Neural progenitor cell (in vitro differentiated cells): Measurements from ENCODE around the gene GOLGA1. TPM values are rescaled to one million over a fixed set of nuclear protein-coding genes. Genes with fewer than 3 reads are reported as not detected.

Experiments used
- DNase-seq: peaks from one replicate; pipeline ENCODE4 v3.0.0-alpha.2; 2016; ENCODE audit warnings: low spot score
- H2AFZ ChIP-seq: fragments of 200-600 bp; sonication (generic); replicated peaks from 2 replicates; pipeline ENCODE4 v1.6.1; 2016; ENCODE audit warnings: antibody characterized with exemption
- H3F3A ChIP-seq: fragments of 200-600 bp; sonication (generic); 2 replicates; pipeline ENCODE4 v1.6.1; 2016; ENCODE audit warnings: antibody characterized with exemption, low read depth
- H3K27ac ChIP-seq: fragments of 200-600 bp; sonication (generic); 2 replicates; pipeline ENCODE4 v1.5.1; 2016; ENCODE audit warnings: mild to moderate bottlenecking
- H3K27me3 ChIP-seq: fragments of 200-600 bp; sonication (generic); 2 replicates; pipeline ENCODE4 v1.6.1; 2016; ENCODE audit warnings: mild to moderate bottlenecking, moderate library complexity
- H3K36me3 ChIP-seq: fragments of 200-600 bp; sonication (generic); 2 replicates; pipeline ENCODE4 v1.5.1; 2016
- H3K4me1 ChIP-seq: fragments of 200-600 bp; sonication (generic); 2 replicates; pipeline ENCODE4 v1.6.1; 2016; ENCODE audit warnings: mixed run types
- H3K4me2 ChIP-seq: fragments of 200-600 bp; sonication (generic); 2 replicates; pipeline ENCODE4 v1.6.1; 2016
- H3K4me3 ChIP-seq: fragments of 200-600 bp; sonication (generic); 2 replicates; pipeline ENCODE4 v1.5.1; 2016
- H3K79me2 ChIP-seq: fragments of 200-600 bp; sonication (generic); 2 replicates; pipeline ENCODE4 v1.6.1; 2016; ENCODE audit warnings: low read depth
- H3K9ac ChIP-seq: fragments of 200-600 bp; sonication (generic); 2 replicates; pipeline ENCODE4 v1.6.1; 2016
- H3K9me3 ChIP-seq: fragments of 200-600 bp; sonication (generic); 2 replicates; pipeline ENCODE4 v1.5.1; 2016; ENCODE audit warnings: low read depth
- H4K20me1 ChIP-seq: fragments of 200-600 bp; sonication (generic); 2 replicates; pipeline ENCODE4 v1.6.1; 2016; ENCODE audit warnings: low read depth
- H3K27ac Mint-ChIP-seq: 3 replicates; pipeline ENCODE4 v1.8.0; 2021; ENCODE audit warnings: mixed read lengths
- H3K27me3 Mint-ChIP-seq: 2 replicates; pipeline ENCODE4 v1.8.0; 2022; ENCODE audit warnings: low read depth, mild to moderate bottlenecking, inconsistent platforms, moderate library complexity, mixed read lengths; ENCODE audit not compliant: insufficient read depth
- H3K36me3 Mint-ChIP-seq: 3 replicates; pipeline ENCODE4 v1.8.0; 2021; ENCODE audit warnings: mixed read lengths
- H3K4me1 Mint-ChIP-seq: 3 replicates; pipeline ENCODE4 v1.8.0; 2021; ENCODE audit warnings: mixed read lengths
- H3K4me3 Mint-ChIP-seq: 3 replicates; pipeline ENCODE4 v1.8.0; 2021; ENCODE audit warnings: mild to moderate bottlenecking, moderate library complexity, mixed read lengths
- H3K9me3 Mint-ChIP-seq: 3 replicates; pipeline ENCODE4 v1.8.0; 2020; ENCODE audit warnings: mixed read lengths
- EZH2 ChIP-seq: fragments of 200-600 bp; sonication (generic); IDR thresholded peaks from 2 replicates; pipeline ENCODE4 v1.6.1; 2017; ENCODE audit warnings: antibody characterized with exemption, mild to moderate bottlenecking, moderate library complexity
- EZH2phosphoT487 ChIP-seq: fragments of 200-600 bp; sonication (generic); IDR thresholded peaks from 2 replicates; pipeline ENCODE4 v1.6.1; 2017; ENCODE audit warnings: antibody characterized with exemption
- total RNA-seq: library from RNA; depleted of rRNA; stranded (reverse); fragments of >200 nt; gene quantifications from 2 replicates; pipeline ENCODE4 v1.2.3, GENCODE V29; 2015; ENCODE audit warnings: low replicate concordance
- TF ChIP-seq, protein P1 (sequence below): fragments of 200-600 bp; sonication (generic); IDR thresholded peaks from 2 replicates; pipeline ENCODE4 v1.5.1; 2017; ENCODE audit warnings: antibody characterized with exemption, mild to moderate bottlenecking

Gene GOLGA1
- total RNA-seq, 1 donor from 2014 or later: 17.8 TPM

GRCh38 chr9:124868511-124869465, 72.1 kb downstream of the GOLGA1 start:
- Histone ChIP-seq H3K27ac (peak overlapping the region; percentile 88), H3K36me3 (no peaks in the 10 kb centered on the region)

GRCh38 chr9:124863371-124863871, 77.5 kb downstream of the GOLGA1 start:
- DNase-seq: no peak
- Mint-ChIP-seq H3K36me3 (peaks cover 6% of the 10 kb centered on the region), H3K27me3 (peaks cover 7% of the 10 kb centered on the region), H3K27ac (no peak overlapping the region), H3K4me1 (peaks cover 31% of the 10 kb centered on the region), H3K4me3 (peak overlapping the region; percentile 67), H3K9me3 (no peaks in the 10 kb centered on the region)
- Histone ChIP-seq H3K9me3 (no peaks in the 10 kb centered on the region), H3K27ac (no peak overlapping the region), H3K4me1 (peaks cover 14% of the 10 kb centered on the region), H3K9ac (no peak overlapping the region), H4K20me1 (peaks cover 32% of the 10 kb centered on the region), H3K27me3 (no peaks in the 10 kb centered on the region), H3K36me3 (no peaks in the 10 kb centered on the region), H2AFZ (no peak overlapping the region), H3F3A (peaks cover 56% of the 10 kb centered on the region), H3K4me3 (no peak overlapping the region), H3K79me2 (peaks cover 51% of the 10 kb centered on the region), H3K4me2 (no peak overlapping the region)
- TF ChIP-seq, protein P1, sequence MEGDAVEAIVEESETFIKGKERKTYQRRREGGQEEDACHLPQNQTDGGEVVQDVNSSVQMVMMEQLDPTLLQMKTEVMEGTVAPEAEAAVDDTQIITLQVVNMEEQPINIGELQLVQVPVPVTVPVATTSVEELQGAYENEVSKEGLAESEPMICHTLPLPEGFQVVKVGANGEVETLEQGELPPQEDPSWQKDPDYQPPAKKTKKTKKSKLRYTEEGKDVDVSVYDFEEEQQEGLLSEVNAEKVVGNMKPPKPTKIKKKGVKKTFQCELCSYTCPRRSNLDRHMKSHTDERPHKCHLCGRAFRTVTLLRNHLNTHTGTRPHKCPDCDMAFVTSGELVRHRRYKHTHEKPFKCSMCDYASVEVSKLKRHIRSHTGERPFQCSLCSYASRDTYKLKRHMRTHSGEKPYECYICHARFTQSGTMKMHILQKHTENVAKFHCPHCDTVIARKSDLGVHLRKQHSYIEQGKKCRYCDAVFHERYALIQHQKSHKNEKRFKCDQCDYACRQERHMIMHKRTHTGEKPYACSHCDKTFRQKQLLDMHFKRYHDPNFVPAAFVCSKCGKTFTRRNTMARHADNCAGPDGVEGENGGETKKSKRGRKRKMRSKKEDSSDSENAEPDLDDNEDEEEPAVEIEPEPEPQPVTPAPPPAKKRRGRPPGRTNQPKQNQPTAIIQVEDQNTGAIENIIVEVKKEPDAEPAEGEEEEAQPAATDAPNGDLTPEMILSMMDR: no peak
- no peak for TF ChIP-seq EZH2
- no peak for TF ChIP-seq EZH2phosphoT487

More at GRCh38 chr9:124868511-124869465, 72.1 kb downstream of the GOLGA1 start:
- Mint-ChIP-seq H3K9me3 (no peaks in the 10 kb centered on the region), H3K4me3 (peak overlapping the region; percentile 94), H3K36me3 (peaks cover 6% of the 10 kb centered on the region), H3K4me1 (peaks cover 31% of the 10 kb centered on the region), H3K27ac (no peak overlapping the region), H3K27me3 (peaks cover 6% of the 10 kb centered on the region)
- Histone ChIP-seq H2AFZ (peak overlapping the region; percentile 84), H3K9me3 (no peaks in the 10 kb centered on the region), H3K27me3 (no peaks in the 10 kb centered on the region), H3K9ac (peak overlapping the region; percentile 96), H3K4me3 (peak overlapping the region; percentile 97), H4K20me1 (peaks cover 23% of the 10 kb centered on the region), H3F3A (peaks cover 14% of the 10 kb centered on the region), H3K4me1 (peaks cover 11% of the 10 kb centered on the region), H3K79me2 (peaks cover 64% of the 10 kb centered on the region), H3K4me2 (peak overlapping the region; percentile 85)
- TF ChIP-seq EZH2phosphoT487: no peak
- TF ChIP-seq EZH2: no peak
- TF ChIP-seq, protein P1: peak; percentile 42
- peak; percentile 92 for DNase-seq

DNA sequence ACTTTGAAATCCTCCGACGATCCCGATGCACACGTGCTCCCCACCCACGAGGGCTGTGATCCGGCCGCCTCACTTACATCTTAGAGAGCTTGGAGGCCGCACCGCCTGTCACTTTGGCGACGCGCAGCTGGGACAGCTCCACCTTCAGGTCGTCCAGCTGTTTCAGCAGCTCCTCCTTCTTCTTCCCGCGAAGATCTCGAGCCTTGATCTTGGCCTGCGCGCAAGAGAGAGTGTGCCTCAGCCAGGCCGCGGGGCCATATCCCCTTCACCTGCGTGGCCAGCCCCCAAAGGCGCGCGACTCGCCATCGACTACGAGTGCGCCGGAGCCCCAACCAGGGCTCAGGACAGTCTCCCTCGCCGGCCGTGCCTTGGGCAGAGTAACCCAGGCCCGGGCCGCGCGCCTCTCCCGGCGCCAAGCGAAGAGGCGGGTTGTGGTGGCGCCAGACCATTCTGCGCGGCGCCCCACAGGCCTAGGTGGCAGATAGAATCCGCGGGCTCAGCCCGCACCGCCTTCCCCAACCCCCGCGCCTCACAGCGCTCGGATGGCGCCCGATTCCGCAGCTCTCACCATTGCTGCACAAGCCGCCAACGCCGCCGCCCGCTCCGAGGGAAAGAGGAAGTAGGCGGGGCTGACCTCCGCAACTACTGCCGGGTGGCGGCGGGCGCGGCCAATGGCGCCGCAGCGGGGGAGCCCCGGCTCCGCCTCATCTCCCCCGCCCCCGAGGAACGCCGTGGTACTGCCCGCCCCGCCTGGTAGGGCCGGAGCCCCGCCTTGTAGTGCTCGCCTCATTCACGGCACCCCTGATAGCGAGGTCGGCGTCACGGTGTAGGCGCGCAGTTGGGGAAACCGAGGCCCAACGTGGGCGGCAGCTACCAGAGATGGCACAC, 79.3 kb downstream of the GOLGA1 start, which contains the start of the genes ARPC5L and RPL35:
TSS of gene ARPC5L (plus strand) at position 789 of the 888 bp plus-strand sequence. CDS start 7,161 bp downstream, outside the sequence.
TSS of gene RPL35 (minus strand) at position 616 of the 888 bp plus-strand sequence. CDS start at position 571, 45 bp downstream.
- peak within 1 kb of the TSS; percentile 94 for H3K27ac Mint-ChIP-seq
- Histone ChIP-seq H3K4me3 (peak within 1 kb of the TSS; percentile 99), H3K79me2 (peaks cover 43% of the 10 kb centered on the region), H3K4me2 (peak within 1 kb of the TSS; percentile 98), H3K9ac (peak within 1 kb of the TSS; percentile 100), H3K27ac (peak within 1 kb of the TSS; percentile 98), H3K27me3 (no peaks in the 10 kb centered on the region), H3K36me3 (no peaks in the 10 kb centered on the region), H2AFZ (peak within 1 kb of the TSS; percentile 86), H4K20me1 (peaks cover 50% of the 10 kb centered on the region), H3F3A (peaks cover 66% of the 10 kb centered on the region), H3K4me1 (peaks cover 14% of the 10 kb centered on the region), H3K9me3 (no peaks in the 10 kb centered on the region)
- peak; percentile 98 for DNase-seq
- H3K9me3 Mint-ChIP-seq: no peaks in the 10 kb centered on the region
- TF ChIP-seq, protein P1: peak; percentile 34
- TF ChIP-seq EZH2: no peak
- peak within 1 kb of the TSS; percentile 95 for H3K4me3 Mint-ChIP-seq
- peaks cover 7% of the 10 kb centered on the region for H3K27me3 Mint-ChIP-seq
- peaks cover 22% of the 10 kb centered on the region for H3K4me1 Mint-ChIP-seq
- H3K36me3 Mint-ChIP-seq: peaks cover 8% of the 10 kb centered on the region
